HG02571 (cell line): ENCODE results near the gene NAALADL2.

ENCODE experiments used
- ATAC-seq: cut with Tn5 transposase; IDR thresholded peaks from one replicate; pipeline ENCODE4 v1.9.1; 2021; ENCODE audit warnings: mild to moderate bottlenecking, moderate library complexity; ENCODE audit not compliant: unreplicated experiment

NAALADL2 gene

GRCh38 chr3:175294793-175295192 is 435.7 kb downstream of the NAALADL2 start:
- ATAC-seq: no peak

GRCh38 chr3:175295248-175296130 is 436.4 kb downstream of the NAALADL2 start:
- ATAC-seq: no peak

GRCh38 chr3:175297216-175297615 is 438.1 kb downstream of the NAALADL2 start:
- no peak for ATAC-seq

GRCh38 chr3:175301741-175302140 is 442.6 kb downstream of the NAALADL2 start:
- no peak for ATAC-seq

- no peak for ATAC-seq
Measured at GRCh38 chr3:175304404-175304803, 445.3 kb downstream of the NAALADL2 start.

GRCh38 chr3:175307642-175308041 is 448.5 kb downstream of the NAALADL2 start:
- no peak for ATAC-seq

- no peak for ATAC-seq
Measured at GRCh38 chr3:175308097-175308496, 449.0 kb downstream of the NAALADL2 start.

- no peak for ATAC-seq
Measured at GRCh38 chr3:175310046-175310445, 450.9 kb downstream of the NAALADL2 start.

- ATAC-seq: no peak
Measured at GRCh38 chr3:175311404-175311803, 452.3 kb downstream of the NAALADL2 start.

GRCh38 chr3:175311946-175312345 is 452.8 kb downstream of the NAALADL2 start:
- no peak for ATAC-seq

- no peak for ATAC-seq
Measured at GRCh38 chr3:175312791-175313190, 453.7 kb downstream of the NAALADL2 start.

GRCh38 chr3:175316799-175317198 is 457.7 kb downstream of the NAALADL2 start:
- no peak for ATAC-seq

- no peak for ATAC-seq
Measured at GRCh38 chr3:175325440-175325839, 466.3 kb downstream of the NAALADL2 start.

GRCh38 chr3:175326041-175326440 is 466.9 kb downstream of the NAALADL2 start:
- ATAC-seq: no peak

GRCh38 chr3:175329373-175329772 is 470.2 kb downstream of the NAALADL2 start:
- ATAC-seq: no peak

GRCh38 chr3:175335229-175335628 is 476.1 kb downstream of the NAALADL2 start:
- ATAC-seq: no peak

GRCh38 chr3:175336406-175337133 is 477.4 kb downstream of the NAALADL2 start:
- no peak for ATAC-seq

GRCh38 chr3:175337631-175338030 is 478.5 kb downstream of the NAALADL2 start:
- no peak for ATAC-seq

GRCh38 chr3:175338775-175339535 is 479.8 kb downstream of the NAALADL2 start:
- no peak for ATAC-seq

- ATAC-seq: no peak
Measured at GRCh38 chr3:175340338-175341015, 481.3 kb downstream of the NAALADL2 start.

GRCh38 chr3:175342196-175342595 is 483.1 kb downstream of the NAALADL2 start:
- no peak for ATAC-seq
